Measurements from ENCODE around the gene INPP5A.
"Not testable (repeated sequence)": the region's sequence is repeated elsewhere in the genome, so short reads cannot be mapped to it uniquely, and the experiment has no call there.

INPP5A gene

GRCh38 chr10:132504501-132505272 is 32.9 kb upstream of the INPP5A start:
- no peak for DNase-seq

GRCh38 chr10:132505546-132505945 is 32.0 kb upstream of the INPP5A start:
- not testable (repeated sequence) for DNase-seq

GRCh38 chr10:132506711-132507408 is 30.7 kb upstream of the INPP5A start:
- DNase-seq, result no peak

- no peak for DNase-seq
Observed at GRCh38 chr10:132507409-132507955, 30.1 kb upstream of the INPP5A start.

GRCh38 chr10:132507956-132508490 is 29.6 kb upstream of the INPP5A start:
- DNase-seq, result no peak

GRCh38 chr10:132508581-132509443 is 28.8 kb upstream of the INPP5A start:
- no peak for DNase-seq

- no peak for DNase-seq
Observed at GRCh38 chr10:132509506-132510173, 27.9 kb upstream of the INPP5A start.

- DNase-seq, result no peak
Observed at GRCh38 chr10:132510174-132510611, 27.4 kb upstream of the INPP5A start.

GRCh38 chr10:132511121-132512051 is 26.2 kb upstream of the INPP5A start:
- no peak for DNase-seq

GRCh38 chr10:132512052-132512442 is 25.5 kb upstream of the INPP5A start:
- DNase-seq, result no peak

- DNase-seq, result no peak
Observed at GRCh38 chr10:132512693-132513345, 24.8 kb upstream of the INPP5A start.

- no peak for DNase-seq
Observed at GRCh38 chr10:132514821-132515520, 22.6 kb upstream of the INPP5A start.

GRCh38 chr10:132515811-132516726 is 21.5 kb upstream of the INPP5A start:
- DNase-seq, result no peak

- no peak for DNase-seq
Observed at GRCh38 chr10:132516771-132517725, 20.5 kb upstream of the INPP5A start.

- no peak for DNase-seq
Observed at GRCh38 chr10:132517951-132518521, 19.6 kb upstream of the INPP5A start.

GRCh38 chr10:132518572-132519381 is 18.8 kb upstream of the INPP5A start:
- DNase-seq, result peak; percentile 58

All from NCI-H1105 treated with DMSO at 0.1 percent for 48 hours (cell line).